ENCODE data around the gene B4GALT2.

The B4GALT2 gene

DNA sequence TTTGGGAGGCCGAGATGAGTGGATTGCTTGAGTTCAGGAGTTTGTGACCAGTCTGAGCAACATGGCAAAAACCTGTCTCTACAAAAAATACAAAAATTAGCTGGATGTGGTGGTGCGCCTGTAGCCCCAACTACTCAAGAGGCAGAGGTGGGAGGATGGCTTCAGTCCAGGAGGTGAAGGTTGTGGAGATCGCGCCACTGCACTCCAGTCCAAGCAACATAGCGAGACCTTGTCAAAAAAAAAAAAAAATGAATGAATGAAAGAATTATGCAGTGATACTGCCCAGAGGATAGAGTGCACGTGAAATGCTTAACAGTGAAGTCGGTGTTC, 9.6 kb upstream of the B4GALT2 start:
- in situ Hi-C loops (cut with MboI; ENCODE audit: low sequenced_read_pairs) = no loop called here

DNA sequence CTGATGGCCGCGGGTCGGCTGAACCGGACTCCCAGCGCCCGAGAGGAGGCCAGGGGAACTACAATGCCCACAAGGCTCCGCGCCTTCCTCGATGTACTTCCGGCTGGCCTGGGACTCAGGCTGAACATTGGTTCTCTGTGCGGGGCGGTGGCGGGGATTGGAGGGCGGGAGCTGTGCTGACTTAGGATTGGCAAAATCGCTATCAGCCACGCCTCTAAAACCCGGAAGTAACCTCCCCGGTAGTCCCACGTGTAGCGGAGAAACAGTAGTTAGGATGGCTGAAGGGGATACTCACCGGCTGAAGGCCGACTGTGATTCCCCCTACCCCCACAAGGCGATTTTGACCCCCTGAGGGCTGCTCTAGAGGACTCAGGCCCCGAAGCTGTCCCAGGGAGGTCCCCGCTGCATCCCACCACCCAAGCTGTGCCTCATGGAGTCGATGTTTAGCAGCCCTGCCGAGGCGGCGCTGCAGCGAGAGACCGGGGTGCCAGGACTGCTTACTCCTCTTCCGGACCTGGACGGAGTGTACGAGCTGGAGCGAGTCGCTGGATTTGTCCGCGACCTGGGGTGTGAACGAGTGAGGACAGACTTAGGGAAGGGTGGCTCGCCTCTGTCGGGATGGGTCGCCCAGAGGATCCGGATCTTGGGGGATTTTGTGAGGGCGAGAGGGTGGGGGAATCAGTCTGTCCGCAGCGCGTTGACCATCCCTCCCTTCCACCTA, 9.1 kb upstream of the B4GALT2 start, which contains the start of gene DPH2:
Gene DPH2 (plus strand): TSS at position 265 of the 721 bp plus-strand sequence. CDS start 166 bp downstream, at position 431.
- in situ Hi-C loops (cut with MboI; ENCODE audit: low sequenced_read_pairs) = no loop called here

DNA sequence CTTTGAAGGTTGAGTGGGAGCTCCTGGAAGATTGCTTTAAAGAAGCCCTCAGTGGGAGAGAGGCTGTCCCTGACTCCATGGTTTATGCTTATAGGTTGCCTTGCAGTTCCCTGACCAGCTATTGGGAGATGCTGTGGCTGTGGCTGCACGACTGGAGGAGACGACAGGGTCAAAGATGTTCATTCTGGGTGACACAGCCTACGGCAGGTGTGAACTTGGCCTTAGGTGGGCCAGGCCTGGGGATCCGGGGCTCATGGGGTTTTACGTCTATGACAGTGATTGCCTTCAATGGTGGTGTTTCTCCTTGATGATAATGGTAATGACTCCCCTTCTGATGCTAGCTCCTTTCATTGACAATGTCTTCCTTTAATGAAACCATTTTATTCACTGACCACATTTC, 8.5 kb upstream of the B4GALT2 start:
- in situ Hi-C loops (cut with MboI; ENCODE audit: low sequenced_read_pairs) = no loop called here

DNA sequence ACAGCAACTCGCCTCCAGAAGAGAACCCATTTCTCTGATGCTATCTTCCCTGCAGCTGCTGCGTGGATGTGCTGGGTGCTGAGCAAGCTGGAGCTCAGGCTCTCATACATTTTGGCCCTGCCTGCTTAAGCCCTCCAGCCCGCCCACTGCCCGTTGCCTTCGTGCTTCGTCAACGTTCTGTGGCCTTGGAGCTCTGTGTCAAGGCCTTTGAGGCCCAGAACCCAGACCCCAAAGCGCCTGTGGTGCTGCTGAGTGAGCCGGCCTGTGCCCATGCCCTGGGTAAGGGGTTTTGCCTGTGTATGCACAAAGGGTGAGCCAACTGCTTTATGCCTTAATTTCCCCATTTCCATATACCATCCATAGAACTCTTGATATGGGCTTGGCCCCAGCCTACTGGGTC, 8.1 kb upstream of the B4GALT2 start:
- in situ Hi-C loops (cut with MboI; ENCODE audit: low sequenced_read_pairs) = no loop called here

DNA sequence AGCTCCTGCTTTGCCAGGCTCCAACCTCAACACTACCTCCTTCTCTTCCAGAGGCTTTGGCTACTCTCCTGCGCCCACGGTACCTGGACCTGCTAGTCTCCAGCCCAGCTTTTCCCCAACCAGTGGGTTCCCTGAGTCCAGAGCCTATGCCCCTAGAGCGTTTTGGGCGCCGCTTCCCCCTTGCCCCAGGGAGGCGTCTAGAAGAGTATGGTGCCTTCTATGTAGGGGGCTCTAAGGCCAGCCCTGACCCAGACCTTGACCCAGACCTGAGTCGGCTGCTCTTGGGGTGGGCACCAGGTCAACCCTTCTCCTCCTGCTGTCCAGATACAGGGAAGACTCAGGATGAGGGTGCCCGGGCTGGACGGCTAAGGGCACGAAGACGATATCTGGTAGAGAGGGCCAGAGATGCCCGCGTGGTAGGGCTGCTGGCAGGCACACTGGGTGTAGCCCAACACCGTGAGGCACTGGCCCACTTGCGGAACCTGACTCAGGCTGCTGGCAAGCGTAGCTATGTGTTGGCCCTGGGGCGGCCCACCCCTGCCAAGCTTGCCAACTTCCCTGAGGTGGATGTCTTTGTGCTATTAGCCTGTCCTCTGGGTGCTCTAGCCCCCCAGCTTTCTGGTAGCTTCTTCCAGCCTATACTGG, 7.6 kb upstream of the B4GALT2 start:
- in situ Hi-C loops (cut with MboI; ENCODE audit: low sequenced_read_pairs) = no loop called here

DNA sequence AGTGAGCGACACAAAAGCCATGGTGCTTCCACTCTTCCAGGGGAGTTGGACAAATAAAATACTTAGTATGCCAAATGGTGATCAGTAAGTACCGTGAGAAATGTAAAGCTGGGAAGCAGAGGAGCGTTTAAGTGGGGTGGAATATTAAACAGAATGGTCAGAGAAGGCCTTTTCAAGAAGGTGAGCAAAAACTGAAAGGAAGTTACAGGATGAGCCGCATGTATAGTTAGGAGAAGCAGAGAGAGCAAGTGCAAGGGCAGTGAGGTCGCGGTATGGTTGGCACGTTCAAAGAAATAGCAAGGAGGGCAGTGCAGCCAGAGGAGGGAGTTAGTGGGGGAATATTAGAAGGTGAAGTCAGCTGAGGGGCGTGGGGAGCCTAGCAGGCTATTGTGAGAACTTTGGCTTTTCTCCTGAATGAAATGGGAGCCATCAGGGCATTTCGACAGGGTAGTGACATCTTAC, 5.0 kb upstream of the B4GALT2 start:
- in situ Hi-C loops (cut with MboI; ENCODE audit: low sequenced_read_pairs) = no loop called here

DNA sequence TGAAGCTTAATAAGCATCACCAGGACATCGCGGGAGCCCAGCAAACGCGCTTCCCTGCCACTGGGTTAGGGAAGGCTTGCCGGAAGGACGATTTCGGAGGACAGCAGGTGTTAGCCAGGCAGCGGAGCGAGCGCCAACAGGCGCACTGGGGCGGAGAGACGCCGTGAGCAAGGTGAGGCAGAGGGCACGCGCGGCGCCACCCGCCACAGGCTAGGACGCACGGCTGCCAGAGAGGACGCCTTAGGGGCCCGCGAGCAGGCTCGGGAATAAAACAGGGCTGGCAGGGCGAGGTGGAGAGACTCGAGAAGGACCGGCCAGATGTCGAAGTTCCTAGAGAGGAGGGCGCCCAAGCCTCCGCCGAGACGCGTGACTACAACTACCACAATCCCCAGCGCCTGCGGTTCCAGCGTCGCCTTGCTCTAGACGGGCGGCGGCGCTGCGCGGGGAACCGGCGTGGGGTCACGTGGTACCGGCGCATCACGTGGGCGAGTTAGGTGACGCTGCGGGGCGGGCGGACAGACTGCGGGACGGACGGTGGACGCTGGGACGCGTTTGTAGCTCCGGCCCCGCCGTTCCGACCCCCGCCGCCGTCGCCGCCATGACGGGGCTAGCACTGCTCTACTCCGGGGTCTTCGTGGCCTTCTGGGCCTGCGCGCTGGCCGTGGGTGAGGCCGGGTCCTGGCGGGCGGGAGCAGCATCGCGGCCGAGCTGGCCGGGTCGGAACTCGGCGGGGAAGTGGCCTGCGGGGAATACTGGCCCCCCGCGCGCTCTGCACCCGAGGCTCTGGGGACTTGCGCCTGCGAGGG, 4.4 kb upstream of the B4GALT2 start, which contains the start of gene ATP6V0B:
Gene ATP6V0B (plus strand): TSS at position 518 of the 806 bp plus-strand sequence. CDS start 81 bp downstream, at position 599.
- in situ Hi-C loops (cut with MboI; ENCODE audit: low sequenced_read_pairs) = no loop called here

DNA sequence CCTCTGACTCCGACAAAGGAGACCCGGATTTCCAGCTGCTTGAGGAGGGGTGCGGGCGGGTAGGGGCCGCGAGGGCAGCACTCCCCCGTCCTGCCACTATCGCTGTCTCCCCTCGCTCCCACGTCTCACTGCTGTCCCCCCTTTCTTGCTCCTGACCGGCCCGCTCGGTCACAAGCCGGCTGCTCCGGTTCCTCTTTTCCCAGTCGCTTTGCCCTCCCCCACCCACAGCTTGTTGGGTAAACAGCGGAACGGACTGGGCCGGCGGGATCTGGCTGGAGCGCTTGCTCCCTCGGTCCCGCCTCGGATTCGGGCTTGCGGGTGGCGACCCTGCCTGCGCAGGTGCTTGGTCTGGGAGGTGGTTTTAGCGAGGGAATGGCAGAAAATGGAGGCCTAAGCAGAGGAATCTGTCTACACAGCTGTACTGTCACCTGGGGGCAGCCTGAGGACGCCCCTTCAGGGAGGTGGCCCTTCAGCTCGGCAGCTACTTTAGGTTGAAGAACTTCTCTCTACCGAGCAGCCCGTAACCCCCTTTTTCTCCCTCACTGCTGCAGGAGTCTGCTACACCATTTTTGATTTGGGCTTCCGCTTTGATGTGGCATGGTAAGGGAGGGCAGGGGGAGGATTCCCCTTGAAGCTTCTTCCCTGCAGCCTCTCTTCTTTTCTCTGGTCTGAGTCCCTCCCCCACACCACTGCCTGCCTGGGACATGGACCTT, 3.6 kb upstream of the B4GALT2 start:
- in situ Hi-C loops (cut with MboI; ENCODE audit: low sequenced_read_pairs) = no loop called here

DNA sequence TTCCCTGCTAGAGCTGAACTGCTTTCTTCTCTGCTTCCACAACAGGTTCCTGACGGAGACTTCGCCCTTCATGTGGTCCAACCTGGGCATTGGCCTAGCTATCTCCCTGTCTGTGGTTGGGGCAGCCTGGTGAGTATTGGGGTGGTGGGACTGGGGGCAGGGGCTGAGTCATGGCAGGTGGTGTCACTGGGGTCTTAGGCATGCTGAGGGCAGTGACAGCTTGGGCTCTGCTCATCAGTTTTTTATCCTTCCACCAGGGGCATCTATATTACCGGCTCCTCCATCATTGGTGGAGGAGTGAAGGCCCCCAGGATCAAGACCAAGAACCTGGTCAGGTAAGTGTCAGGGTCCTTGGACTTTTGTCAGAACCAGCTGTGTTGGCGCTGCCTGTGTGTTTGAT, 3.0 kb upstream of the B4GALT2 start:
- in situ Hi-C loops (cut with MboI; ENCODE audit: low sequenced_read_pairs) = no loop called here

DNA sequence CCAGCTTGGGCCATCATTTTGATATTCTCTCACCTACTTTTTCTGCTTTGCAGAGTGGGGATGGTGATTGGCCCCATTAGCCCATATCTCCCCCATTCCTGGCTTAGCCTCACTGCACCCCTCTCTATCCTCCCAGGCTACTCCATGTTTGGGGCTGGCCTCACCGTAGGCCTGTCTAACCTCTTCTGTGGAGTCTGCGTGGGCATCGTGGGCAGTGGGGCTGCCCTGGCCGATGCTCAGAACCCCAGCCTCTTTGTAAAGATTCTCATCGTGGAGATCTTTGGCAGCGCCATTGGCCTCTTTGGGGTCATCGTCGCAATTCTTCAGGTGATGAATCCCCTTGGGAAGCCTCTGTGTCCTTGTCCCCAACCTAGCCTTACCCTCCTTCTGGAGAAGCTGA, 2.1 kb upstream of the B4GALT2 start:
- in situ Hi-C loops (cut with MboI; ENCODE audit: low sequenced_read_pairs) = no loop called here

DNA sequence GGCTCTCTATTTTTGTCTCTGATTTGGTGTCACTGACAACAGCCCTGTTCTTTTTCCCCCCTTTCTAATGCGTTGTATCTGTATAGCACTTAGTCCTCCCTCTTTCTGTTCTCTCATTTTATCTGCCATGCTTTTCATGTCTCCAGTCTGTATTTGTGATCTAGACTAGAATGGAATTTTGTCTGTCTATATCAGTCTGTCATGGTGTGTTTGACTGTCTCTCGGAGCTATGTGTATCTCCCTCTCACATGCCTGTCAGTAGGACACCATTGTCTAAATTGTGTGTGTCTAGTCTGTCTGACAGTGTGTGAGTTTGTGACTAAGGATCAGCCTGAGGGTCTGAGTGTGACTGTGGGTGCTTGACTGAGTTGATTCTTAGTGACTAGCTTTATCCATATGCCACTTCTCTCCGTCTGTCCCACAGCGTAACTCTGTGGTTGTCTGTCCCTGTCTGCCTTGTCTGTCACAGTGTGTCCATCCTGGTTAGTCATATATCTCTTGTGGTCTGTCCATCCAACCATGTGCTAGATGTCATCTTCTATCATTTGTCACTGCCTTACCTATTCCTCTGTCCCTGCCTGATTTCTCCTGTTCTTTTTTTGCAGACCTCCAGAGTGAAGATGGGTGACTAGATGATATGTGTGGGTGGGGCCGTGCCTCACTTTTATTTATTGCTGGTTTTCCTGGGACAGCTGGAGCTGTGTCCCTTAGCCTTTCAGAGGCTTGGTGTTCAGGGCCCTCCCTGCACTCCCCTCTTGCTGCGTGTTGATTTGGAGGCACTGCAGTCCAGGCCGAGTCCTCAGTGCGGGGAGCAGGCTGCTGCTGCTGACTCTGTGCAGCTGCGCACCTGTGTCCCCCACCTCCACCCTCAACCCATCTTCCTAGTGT, 1.4 kb upstream of the B4GALT2 start:
- in situ Hi-C loops (cut with MboI; ENCODE audit: low sequenced_read_pairs) = no loop called here

DNA sequence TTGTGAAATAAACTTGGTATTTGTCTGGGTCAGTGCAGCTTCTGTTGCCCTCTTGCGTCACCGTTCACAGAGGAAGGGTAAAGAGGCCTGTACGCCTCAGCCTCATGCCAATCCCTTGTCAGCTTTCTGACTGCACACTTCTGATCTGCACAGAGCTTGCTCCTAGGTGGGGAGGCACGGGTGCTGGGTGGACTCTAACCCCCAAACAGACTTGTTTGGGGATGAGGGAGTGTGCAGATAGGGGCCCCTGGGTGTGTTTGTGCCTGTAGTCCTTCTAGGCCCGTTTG, 803 bp upstream of the B4GALT2 start:
- in situ Hi-C loops (cut with MboI; ENCODE audit: low sequenced_read_pairs) = no loop called here

DNA sequence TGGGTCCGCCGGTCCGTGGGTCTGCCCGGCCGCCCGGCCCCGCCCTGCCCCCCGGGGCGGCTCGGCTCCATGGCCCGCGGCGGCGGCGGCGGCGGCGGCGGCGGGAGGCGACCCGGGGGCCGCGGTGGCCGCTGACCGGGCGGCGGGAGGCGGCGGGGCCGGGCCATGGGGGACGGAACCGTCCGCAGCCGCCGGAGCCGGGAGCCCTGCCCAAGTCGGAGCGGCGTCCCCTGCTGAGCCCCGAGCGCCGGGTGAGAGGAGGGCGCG, 184 bp downstream of the B4GALT2 start:
- in situ Hi-C loops (cut with MboI; ENCODE audit: low sequenced_read_pairs) = no loop called here

DNA sequence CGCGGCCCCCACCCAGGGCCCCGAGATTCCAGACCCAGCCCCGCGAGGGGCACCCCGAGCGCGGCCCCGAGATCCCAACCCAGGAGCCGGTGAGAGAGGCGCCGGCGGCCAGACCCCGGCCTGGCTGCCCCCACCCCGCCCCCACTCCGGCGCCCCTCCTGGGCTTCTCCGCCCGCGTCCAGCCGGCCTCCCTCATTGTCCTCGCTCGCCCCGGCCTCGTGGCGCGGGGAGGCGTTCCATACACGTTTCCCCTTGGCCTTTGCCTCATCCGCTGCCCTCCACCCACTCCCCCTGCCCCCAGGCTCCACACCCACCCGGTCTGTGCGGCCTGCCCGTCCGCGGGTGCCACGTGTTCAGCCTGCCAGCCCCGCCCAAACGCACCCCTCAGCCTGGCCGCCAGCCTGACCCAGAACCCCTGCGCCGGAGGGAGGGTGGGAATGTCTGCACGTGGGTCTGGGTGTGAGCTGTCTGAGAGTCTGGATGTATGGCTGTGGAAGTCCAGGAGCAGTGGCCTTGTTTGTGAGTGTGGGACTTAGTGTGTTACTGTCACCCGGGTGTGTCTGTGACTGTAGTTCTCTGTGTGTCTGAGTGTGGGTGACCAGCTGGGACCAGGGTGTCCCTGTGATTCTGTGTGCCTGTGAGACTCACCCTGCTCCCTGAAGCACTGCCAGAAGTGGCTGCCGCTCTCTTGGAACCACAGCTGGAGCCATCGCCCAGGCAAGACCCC, 681 bp downstream of the B4GALT2 start:
- in situ Hi-C loops (cut with MboI; ENCODE audit: low sequenced_read_pairs) = no loop called here

DNA sequence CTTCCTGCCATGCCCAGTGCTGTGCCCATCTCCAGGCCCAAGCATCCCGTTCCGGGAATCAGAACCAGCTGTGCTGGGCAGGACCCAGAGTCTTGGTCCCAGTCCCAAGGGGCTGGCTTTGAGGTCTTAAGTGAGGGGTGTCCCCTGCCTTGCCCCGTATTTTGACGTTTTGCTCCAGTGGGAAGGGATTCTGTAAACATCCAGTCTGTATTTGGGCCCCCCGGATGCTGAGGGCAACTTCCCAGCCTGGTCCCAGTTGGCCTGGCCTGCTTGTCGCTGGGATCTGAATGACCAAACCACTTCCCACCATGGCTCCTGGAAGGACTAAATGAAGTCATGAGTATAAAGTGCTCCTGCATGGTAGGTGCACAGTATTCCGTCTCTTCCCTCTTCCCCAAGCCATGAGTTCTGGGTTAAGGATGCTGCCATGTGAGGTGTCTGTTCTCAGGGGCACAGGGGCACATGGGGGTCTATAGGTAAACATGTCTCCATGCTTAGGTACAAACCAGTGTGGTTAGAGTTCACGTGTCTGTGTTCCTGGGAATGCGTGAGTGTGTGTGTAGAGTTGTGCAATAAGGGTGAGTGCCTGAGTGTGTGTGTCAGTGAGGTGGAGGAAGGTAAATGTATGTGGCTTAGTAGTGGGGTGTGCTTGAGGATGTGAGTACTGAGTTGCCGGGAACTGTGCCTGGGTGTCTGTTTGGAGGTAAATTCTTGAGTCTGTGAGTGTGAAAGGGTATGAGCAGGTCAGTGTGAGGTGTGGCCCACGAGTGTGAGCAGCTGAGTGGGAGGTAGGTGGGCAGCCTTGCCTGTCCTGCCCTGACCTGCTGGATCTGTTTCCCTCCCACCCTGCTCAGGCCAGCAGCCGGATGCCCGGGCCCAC, 1.5 kb downstream of the B4GALT2 start:
- in situ Hi-C loops (cut with MboI; ENCODE audit: low sequenced_read_pairs) = no loop called here

DNA sequence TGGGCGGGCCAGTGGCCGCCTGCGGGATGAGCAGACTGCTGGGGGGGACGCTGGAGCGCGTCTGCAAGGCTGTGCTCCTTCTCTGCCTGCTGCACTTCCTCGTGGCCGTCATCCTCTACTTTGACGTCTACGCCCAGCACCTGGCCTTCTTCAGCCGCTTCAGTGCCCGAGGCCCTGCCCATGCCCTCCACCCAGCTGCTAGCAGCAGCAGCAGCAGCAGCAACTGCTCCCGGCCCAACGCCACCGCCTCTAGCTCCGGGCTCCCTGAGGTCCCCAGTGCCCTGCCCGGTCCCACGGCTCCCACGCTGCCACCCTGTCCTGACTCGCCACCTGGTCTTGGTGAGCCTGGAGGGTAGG, 2.1 kb downstream of the B4GALT2 start:
- in situ Hi-C loops (cut with MboI; ENCODE audit: low sequenced_read_pairs) = no loop called here

DNA sequence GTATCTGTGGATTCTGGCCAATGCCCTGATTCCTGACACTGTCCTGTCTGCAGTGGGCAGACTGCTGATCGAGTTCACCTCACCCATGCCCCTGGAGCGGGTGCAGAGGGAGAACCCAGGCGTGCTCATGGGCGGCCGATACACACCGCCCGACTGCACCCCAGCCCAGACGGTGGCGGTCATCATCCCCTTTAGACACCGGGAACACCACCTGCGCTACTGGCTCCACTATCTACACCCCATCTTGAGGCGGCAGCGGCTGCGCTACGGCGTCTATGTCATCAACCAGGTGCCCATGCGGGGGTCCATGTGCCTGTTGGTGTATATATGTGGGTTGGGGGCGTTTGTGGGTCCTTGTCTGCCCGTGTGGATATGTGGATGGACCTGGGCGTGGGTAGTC, 2.6 kb downstream of the B4GALT2 start:
- in situ Hi-C loops (cut with MboI; ENCODE audit: low sequenced_read_pairs) = no loop called here

DNA sequence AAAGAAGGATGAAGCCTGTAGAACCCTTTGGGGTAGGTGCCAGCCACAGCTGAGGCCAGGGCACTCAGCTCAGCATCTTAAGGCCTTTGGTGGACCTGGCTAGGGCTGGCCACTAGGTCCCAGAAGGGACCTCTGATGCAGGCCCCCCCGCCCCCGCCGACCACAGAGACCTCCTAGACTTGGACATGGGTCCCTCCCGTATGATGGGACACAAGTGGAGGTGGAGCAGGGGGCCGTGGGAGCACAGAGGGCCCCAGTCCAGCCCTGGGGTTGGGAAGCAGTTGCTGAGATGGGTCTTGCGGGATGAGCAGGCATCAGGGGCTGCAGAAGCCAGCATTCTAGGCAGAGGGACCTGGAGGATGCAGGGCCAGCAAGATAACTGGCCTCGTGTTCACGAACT, 3.2 kb downstream of the B4GALT2 start:
- in situ Hi-C loops (cut with MboI; ENCODE audit: low sequenced_read_pairs) = no loop called here

DNA sequence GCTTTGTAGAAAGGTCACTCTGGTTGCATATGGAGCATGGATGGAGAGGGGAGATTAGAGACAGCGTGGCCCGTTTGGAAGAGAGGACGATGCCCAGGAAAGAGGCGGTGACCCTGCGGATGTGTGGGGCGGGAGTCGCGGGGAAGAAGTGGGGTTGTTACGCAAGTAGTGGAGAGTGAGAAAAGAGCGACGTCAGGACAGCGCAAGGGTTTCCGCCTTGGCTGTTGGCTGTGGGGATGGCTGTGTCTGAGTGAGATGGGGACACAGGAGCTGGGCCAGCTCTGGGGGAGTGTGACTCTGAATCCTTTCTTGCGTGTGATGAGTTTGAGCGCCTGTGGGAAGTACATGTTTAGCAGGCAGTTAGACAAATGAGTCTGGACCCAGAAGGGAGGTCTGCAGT, 3.8 kb downstream of the B4GALT2 start:
- in situ Hi-C loops (cut with MboI; ENCODE audit: low sequenced_read_pairs) = no loop called here

All from hTERT RPE-1 (cell line).